ENCODE results near the gene CRACR2B.

DNA sequence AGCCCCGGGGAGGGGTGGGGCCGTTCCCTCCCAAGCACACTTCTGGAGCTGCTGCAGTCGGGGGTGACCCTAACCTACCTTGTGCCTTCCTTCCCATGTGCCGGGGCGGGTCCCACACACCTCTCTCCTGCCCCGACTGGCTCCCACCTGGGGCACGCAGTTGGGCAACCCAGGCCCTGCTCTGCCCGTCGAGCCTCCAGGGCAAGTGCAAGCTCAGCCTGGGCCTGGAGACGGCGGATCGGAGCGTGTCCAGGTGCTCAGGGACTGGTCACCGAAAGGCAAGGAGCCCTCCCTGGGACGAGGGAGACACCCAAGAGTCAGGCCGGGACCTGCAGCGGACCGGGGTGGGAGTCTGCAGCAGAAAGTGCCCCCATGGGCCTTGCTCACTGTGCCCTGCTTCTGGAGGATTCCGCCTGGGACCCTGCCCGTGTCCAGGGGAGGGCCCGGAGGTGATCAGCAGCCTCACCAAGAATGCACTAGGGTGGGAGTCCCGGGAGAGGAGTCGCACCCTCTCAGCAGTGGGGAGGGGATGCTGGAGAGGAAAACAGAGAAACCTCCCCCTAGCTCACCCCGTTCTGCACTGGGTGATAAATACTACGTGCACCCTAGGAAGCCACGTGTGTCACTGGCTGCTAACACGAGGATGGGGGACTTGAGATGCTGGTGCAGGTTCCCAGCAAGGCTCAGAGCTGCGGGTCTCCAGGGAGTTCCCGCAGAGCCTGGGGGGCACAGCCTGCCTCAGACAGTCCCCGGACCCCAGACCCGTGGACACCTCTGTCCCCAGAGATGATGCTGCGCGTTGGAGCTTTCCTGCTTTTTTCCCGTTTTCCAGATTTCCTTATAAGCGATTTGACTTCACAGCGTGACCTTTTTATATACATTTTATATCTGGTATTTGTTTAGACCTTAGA lies 45.2 kb upstream of the CRACR2B start:
- TF ChIP-seq CTCF (IDR thresholded peaks at IDR 0.05; ENCODE audit: insufficient read depth, low read length, poor library complexity, severe bottlenecking) (no peak), EZH2phosphoT487 (conservative IDR thresholded peaks at IDR 0.05; ENCODE audit: low read length) (no peak)
